OCI-LY7 (cell line): ENCODE results near the gene GTSE1. TPM values are rescaled to one million over a fixed set of nuclear protein-coding genes. Genes with fewer than 3 reads are reported as not detected.

Experiments used
- BruUV-seq: library from RNA; stranded (reverse); fragments of 400-500 nt; replicated peaks from 2 replicates; lab custom pipeline; 2021; lab: Mats Ljungman, UMichigan
- CTCF ChIA-PET: fragments of 300-600 bp; sonication (Branson Sonifier 250); formaldehyde crosslinking; loops from one replicate; lab custom pipeline; 2022; ENCODE audit warnings: antibody characterized with exemption; ENCODE audit not compliant: unreplicated experiment; lab: Charles Lee
- POLR2A ChIA-PET: fragments of 300-600 bp; sonication (Branson Sonifier 250); formaldehyde crosslinking; loops from one replicate; lab custom pipeline; 2022; ENCODE audit warnings: antibody characterized with exemption; lab: Charles Lee
- DNase-seq: peaks from one replicate; pipeline ENCODE4 v3.0.0-alpha.2; 2015; ENCODE audit warnings: low spot score
- H2AFZ ChIP-seq: fragments of 200-600 bp; sonication (generic), shearing (Covaris generic); 2 replicates; pipeline ENCODE4 v1.6.1; 2014; ENCODE audit warnings: mild to moderate bottlenecking, antibody characterized with exemption, low read length, moderate library complexity
- H3K27ac ChIP-seq: fragments of 200-600 bp; sonication (generic); 2 replicates; pipeline ENCODE4 v1.5.1; 2014; ENCODE audit warnings: mixed run types, low read depth, mild to moderate bottlenecking, moderate library complexity, low read length, inconsistent platforms; ENCODE audit not compliant: poor library complexity, severe bottlenecking
- H3K36me3 ChIP-seq: fragments of 200-600 bp; sonication (generic); 2 replicates; pipeline ENCODE4 v1.6.1; 2014; ENCODE audit warnings: mild to moderate bottlenecking, antibody characterized with exemption, low read length, moderate library complexity, mixed read lengths; ENCODE audit not compliant: insufficient read depth
- H3K4me1 ChIP-seq: fragments of 200-600 bp; sonication (generic); 2 replicates; pipeline ENCODE4 v1.5.1; 2014; ENCODE audit warnings: mild to moderate bottlenecking, low read length; ENCODE audit not compliant: insufficient read depth, poor library complexity, severe bottlenecking
- H3K4me2 ChIP-seq: fragments of 200-600 bp; sonication (generic); 2 replicates; pipeline ENCODE4 v1.6.1; 2014; ENCODE audit warnings: mild to moderate bottlenecking, low read length
- H3K4me3 ChIP-seq: fragments of 200-600 bp; sonication (generic); 2 replicates; pipeline ENCODE4 v1.5.1; 2014; ENCODE audit warnings: mild to moderate bottlenecking, low read depth, low read length; ENCODE audit not compliant: poor library complexity, severe bottlenecking
- H3K79me2 ChIP-seq: fragments of 200-600 bp; sonication (generic); 2 replicates; pipeline ENCODE4 v1.6.1; 2016; ENCODE audit warnings: low read depth, mild to moderate bottlenecking, low read length, moderate library complexity, mixed read lengths; ENCODE audit not compliant: insufficient read depth
- H3K9me2 ChIP-seq: fragments of 200-600 bp; sonication (generic); 2 replicates; pipeline ENCODE4 v1.6.1; 2016; ENCODE audit warnings: mild to moderate bottlenecking, low read length, mixed read lengths; ENCODE audit not compliant: insufficient read depth
- H3K9me3 ChIP-seq: fragments of 200-600 bp; sonication (generic); 2 replicates; pipeline ENCODE4 v1.6.1; 2014; ENCODE audit warnings: mild to moderate bottlenecking, mixed run types, low read length, mixed read lengths
- H4K20me1 ChIP-seq: fragments of 200-600 bp; sonication (generic); 2 replicates; pipeline ENCODE4 v1.6.1; 2014; ENCODE audit warnings: mild to moderate bottlenecking, antibody characterized with exemption, low read length, moderate library complexity, mixed read lengths; ENCODE audit not compliant: insufficient read depth
- EZH2phosphoT487 ChIP-seq: fragments of 200-600 bp; sonication (generic); IDR thresholded peaks from 2 replicates; pipeline ENCODE4 v1.6.1; 2018; ENCODE audit warnings: low read depth, borderline replicate concordance, mild to moderate bottlenecking, mixed run types, antibody characterized with exemption, low read length, moderate library complexity, mixed read lengths
- intact Hi-C: fragments of 100-400 bp; cut with micrococcal nuclease; formaldehyde crosslinking; loops from one replicate; pipeline ENCODE4 v1.10.0; 2022; ENCODE audit not compliant: unreplicated experiment
- total RNA-seq, 2 experiments: library from RNA; depleted of rRNA in 1 of 2; stranded (reverse); fragments of >200 nt in 1 of 2; shearing (Covaris generic) in 1 of 2; gene quantifications; 2 replicates each; pipeline ENCODE4 v1.2.3, GENCODE V29; 2014 to 2022
- TF ChIP-seq, protein P1 (sequence below): fragments of 200-600 bp; sonication (generic); conservative IDR thresholded peaks from 2 replicates; pipeline ENCODE4 v1.5.1; 2014; ENCODE audit warnings: mild to moderate bottlenecking, antibody characterized with exemption, low read length, moderate library complexity, mixed read lengths

Gene GTSE1
- total RNA-seq, 2 experiments from 2014 or later: 54.7 to 109 TPM

DNA sequence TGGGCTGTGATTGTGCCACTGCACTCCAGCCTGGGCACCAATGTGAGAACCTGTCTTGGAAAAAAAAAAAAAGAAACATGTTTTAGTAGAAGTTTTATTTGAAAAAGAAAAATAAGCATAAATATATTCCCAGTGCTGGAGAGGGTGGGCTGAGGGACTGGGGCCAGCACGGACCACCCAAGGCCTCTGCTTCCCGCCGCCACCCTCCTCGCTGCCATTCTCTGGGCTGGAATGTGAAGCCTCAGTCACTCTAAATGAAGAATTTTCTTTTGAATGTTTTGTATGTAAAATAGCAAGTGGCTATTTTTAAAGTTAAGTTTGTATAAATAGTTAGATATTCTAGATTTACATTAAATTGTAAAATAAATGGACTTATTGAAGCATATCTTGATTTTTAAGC, 33.8 kb downstream of the GTSE1 start:
- H2AFZ ChIP-seq: no peak overlapping the region
- no peaks in the 10 kb centered on the region for H3K9me3 ChIP-seq
- peaks cover 81% of the 10 kb centered on the region for H3K36me3 ChIP-seq
- BruUV-seq: TSS peak; percentile 77
- H3K79me2 ChIP-seq: no peaks in the 10 kb centered on the region
- no peak overlapping the region for H3K27ac ChIP-seq
- no peaks in the 10 kb centered on the region for H4K20me1 ChIP-seq
- intact Hi-C loops: no loop called here
- no peak overlapping the region for H3K4me2 ChIP-seq
- ChIA-PET POLR2A (interaction anchor here (0.5 kb wide), 1 partner anchor 67 kb away, joined by 4 read pairs; no protein-coding TSS in a partner anchor), CTCF (no interaction called here)
- no peak for DNase-seq
- no peak overlapping the region for H3K4me3 ChIP-seq
- H3K4me1 ChIP-seq: no peaks in the 10 kb centered on the region
- TF ChIP-seq, protein P1, sequence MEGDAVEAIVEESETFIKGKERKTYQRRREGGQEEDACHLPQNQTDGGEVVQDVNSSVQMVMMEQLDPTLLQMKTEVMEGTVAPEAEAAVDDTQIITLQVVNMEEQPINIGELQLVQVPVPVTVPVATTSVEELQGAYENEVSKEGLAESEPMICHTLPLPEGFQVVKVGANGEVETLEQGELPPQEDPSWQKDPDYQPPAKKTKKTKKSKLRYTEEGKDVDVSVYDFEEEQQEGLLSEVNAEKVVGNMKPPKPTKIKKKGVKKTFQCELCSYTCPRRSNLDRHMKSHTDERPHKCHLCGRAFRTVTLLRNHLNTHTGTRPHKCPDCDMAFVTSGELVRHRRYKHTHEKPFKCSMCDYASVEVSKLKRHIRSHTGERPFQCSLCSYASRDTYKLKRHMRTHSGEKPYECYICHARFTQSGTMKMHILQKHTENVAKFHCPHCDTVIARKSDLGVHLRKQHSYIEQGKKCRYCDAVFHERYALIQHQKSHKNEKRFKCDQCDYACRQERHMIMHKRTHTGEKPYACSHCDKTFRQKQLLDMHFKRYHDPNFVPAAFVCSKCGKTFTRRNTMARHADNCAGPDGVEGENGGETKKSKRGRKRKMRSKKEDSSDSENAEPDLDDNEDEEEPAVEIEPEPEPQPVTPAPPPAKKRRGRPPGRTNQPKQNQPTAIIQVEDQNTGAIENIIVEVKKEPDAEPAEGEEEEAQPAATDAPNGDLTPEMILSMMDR: no peak
- no peak for TF ChIP-seq EZH2phosphoT487
- H3K9me2 ChIP-seq: no peaks in the 10 kb centered on the region

- ChIA-PET CTCF (no interaction called here), POLR2A (no interaction called here)
- Histone ChIP-seq H3K4me1 (no peaks in the 10 kb centered on the region), H3K27ac (no peak overlapping the region), H4K20me1 (peaks cover 3% of the 10 kb centered on the region; the same call in 1 of the 2 replicates), H3K4me2 (no peak overlapping the region), H3K36me3 (peaks cover 71% of the 10 kb centered on the region), H3K79me2 (peaks cover 9% of the 10 kb centered on the region), H3K4me3 (no peak overlapping the region), H3K9me2 (no peaks in the 10 kb centered on the region), H3K9me3 (no peaks in the 10 kb centered on the region), H2AFZ (no peak overlapping the region)
- intact Hi-C loops: no loop called here
- TF ChIP-seq EZH2phosphoT487: no peak
- TF ChIP-seq, protein P1: no peak
- no TSS peak for BruUV-seq
- DNase-seq: no peak
Measured at GRCh38 chr22:46331496-46331895, 34.8 kb downstream of the GTSE1 start.
